ENCODE results near the gene GABARAPL2.
"Not testable (repeated sequence)": the region's sequence is repeated elsewhere in the genome, so short reads cannot be mapped to it uniquely, and the experiment has no call there.

The GABARAPL2 gene

GRCh38 chr16:75532142-75532765 lies 33.9 kb upstream of the GABARAPL2 start:
- no peak overlapping the region for H3K4me3 ChIP-seq (ENCODE audit: low read length)
- DNase-seq (ENCODE audit: low read depth): no peak
- TF ChIP-seq CTCF (IDR thresholded peaks at IDR 0.05; ENCODE audit: insufficient read depth, low read depth, low read length, missing control alignments): no peak

DNA sequence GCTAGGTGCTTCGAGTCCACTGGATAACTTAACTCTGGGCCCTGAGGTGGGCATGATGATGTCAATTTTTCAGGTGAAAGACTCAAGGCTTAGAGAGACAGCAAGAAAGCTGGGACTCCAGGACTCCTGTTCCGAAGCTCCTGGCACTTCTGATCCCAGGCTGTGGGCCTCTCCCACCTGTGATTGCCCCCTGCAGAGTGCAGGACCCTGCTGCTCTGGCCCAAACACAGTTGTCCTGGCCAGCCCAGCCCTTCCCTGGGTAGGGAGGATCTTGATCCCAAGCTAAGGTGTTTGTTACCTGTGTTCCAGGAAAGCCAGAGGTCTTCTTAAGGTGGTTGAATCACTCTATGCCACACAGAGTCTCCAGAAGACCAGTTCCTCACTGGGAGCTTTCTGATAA lies 33.4 kb upstream of the GABARAPL2 start:
- TF ChIP-seq CTCF (IDR thresholded peaks at IDR 0.05; ENCODE audit: insufficient read depth, low read depth, low read length, missing control alignments): no peak
- DNase-seq (ENCODE audit: low read depth): no peak
- no peak overlapping the region for H3K4me3 ChIP-seq (ENCODE audit: low read length)

DNA sequence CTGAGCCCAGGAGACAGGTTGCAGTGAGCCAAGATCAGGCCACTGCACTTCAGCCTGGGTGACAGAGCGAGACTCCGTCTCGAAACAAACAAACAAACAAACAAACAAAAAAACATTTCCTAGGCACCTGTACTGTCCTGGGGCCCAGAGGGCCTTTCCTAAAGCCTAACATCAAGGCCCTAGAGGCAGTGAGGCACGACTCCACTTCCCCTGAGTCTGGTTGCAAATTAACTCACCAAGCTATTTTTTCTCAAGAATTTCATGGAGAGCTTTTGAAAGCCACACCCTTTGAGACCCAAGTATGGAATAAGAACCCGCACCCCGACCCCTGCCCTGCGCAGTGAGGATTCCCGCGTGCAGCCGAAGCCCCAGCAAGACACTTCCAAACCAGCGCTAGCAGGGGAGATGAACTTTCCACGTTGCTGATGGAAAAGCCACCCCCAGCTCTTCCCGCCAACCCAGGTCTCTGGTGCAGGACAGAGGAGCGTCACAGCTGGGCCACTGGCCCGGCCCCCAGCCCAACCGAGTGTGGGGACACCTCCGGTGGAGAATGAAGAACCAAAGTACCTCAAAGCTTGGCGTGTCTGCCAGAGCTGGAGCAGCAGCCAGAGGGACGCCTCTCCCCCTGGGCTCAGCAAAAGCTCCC lies 31.5 kb upstream of the GABARAPL2 start:
- DNase-seq (ENCODE audit: low read depth): no peak
- no peak for TF ChIP-seq CTCF (IDR thresholded peaks at IDR 0.05; ENCODE audit: insufficient read depth, low read depth, low read length, missing control alignments)
- no peak overlapping the region for H3K4me3 ChIP-seq (ENCODE audit: low read length)

- TF ChIP-seq CTCF (IDR thresholded peaks at IDR 0.05; ENCODE audit: insufficient read depth, low read depth, low read length, missing control alignments): no peak
These were observed 30.9 kb upstream of the GABARAPL2 start for GRCh38 chr16:75535211-75535843.

DNA sequence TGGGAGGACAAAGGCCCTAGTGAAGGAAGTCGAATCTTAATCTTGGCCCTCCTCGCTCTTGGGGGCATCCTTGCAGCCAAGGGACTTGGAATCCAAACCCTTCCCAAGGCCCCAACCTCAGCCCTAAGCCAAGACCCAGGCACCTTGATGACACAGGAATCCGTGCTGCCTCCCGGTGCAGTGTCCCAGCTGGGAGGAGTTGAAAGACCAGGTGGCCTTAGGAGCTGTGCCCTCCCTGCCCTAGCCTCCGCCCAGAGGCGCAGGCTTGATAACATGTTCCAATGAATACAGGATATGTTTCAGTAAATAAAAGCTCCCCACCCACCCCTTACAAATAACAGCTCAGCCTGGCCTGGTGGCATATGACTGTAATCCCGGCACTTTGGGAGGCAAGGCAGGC lies 30.3 kb upstream of the GABARAPL2 start, which contains the start of gene CHST5:
CHST5 (minus strand) TSS at position 208 of the 400 bp plus-strand sequence. CDS start 5,724 bp downstream, outside the sequence.
- no peak for TF ChIP-seq CTCF (IDR thresholded peaks at IDR 0.05; ENCODE audit: insufficient read depth, low read depth, low read length, missing control alignments)
- DNase-seq (ENCODE audit: low read depth): no peak
- no peak within 1 kb of the TSS for H3K4me3 ChIP-seq (ENCODE audit: low read length)

More at GRCh38 chr16:75535211-75535843, 30.9 kb upstream of the GABARAPL2 start:
- DNase-seq (ENCODE audit: low read depth): no peak
- H3K4me3 ChIP-seq (ENCODE audit: low read length): no peak overlapping the region

DNA sequence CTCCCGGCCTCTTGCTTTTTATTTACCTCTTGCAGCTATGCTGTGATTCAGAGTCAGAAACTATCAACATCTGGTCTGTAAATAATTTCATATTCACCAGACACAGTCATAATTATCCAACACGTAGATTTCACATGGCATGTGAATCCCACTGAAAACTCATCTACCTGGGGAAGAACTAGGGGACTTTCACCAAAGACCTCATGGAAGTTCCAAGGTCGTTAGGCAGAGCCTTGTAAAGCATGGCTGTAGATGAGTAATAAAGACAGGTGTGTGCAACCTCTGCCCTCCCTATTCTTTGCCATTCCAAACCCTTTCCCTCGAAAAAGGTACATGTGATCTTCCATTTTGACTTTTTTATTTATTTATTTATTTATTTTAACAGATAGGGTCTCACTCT lies 28.4 kb upstream of the GABARAPL2 start:
- DNase-seq (ENCODE audit: low read depth): no peak
- no peak for TF ChIP-seq CTCF (IDR thresholded peaks at IDR 0.05; ENCODE audit: insufficient read depth, low read depth, low read length, missing control alignments)
- H3K4me3 ChIP-seq (ENCODE audit: low read length): no peak overlapping the region

DNA sequence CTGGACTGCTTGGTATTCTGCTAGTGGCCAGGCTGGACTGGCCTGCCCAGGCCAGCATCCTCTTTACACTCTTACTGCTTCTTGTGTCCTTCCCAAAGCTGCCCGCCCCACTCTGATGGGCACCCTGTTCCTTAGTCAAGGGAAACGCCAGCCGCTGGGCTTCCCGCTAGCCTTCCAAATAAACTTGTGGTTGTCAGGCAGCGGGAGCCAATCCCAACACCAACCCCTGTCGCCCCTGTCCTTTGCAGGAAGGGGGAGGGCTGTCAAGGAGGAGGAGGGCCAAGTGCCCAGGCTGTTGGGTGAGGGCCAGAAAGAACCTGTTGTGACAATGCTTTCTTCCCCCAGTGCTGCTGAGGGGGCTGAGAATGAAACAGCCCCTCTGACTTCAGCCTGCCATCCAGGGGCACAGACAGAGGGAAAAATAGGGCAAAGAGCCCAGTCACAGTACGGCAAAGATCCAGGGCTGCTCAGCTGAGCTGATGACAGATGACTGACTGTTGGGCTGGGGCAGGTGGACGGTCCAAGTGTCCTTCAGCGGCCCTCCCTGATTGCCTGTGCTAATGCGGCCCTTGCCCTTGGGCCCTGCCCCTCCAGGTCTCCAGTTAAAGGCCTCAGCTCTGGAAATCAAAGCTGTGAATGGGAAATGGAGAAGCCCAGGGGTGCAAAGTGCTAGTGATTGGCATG lies 27.2 kb upstream of the GABARAPL2 start:
- not testable (repeated sequence) for H3K4me3 ChIP-seq (ENCODE audit: low read length); DNase-seq (ENCODE audit: low read depth)

All from epithelial cell of esophagus (primary cell).